ENCODE data around the gene NUDT22.

Gene NUDT22

GRCh38 chr11:64232182-64232966, 6.3 kb downstream of the NUDT22 start:
- Histone ChIP-seq H3K4me1 (ENCODE audit: control insufficient read depth, insufficient read depth, low read length) (peaks cover 36% of the 10 kb centered on the region), H3K36me3 (ENCODE audit: insufficient read depth, low read length) (peaks cover 10% of the 10 kb centered on the region), H3K27me3 (ENCODE audit: control insufficient read depth, insufficient read depth, low read length) (no peaks in the 10 kb centered on the region), H3K9me3 (replicated peaks; ENCODE audit: low read length) (no peaks in the 10 kb centered on the region), H3K4me3 (ENCODE audit: low read length) (no peak overlapping the region), H3K9ac (ENCODE audit: low read depth, low read length) (no peak overlapping the region), H3K4me2 (ENCODE audit: low read length) (peak overlapping the region; percentile 11)

GRCh38 chr11:64232967-64233315, 6.9 kb downstream of the NUDT22 start:
- no peak overlapping the region for H3K9ac ChIP-seq (ENCODE audit: low read depth, low read length)
- H3K36me3 ChIP-seq (ENCODE audit: insufficient read depth, low read length) = peaks cover 10% of the 10 kb centered on the region
- no peaks in the 10 kb centered on the region for H3K27me3 ChIP-seq (ENCODE audit: control insufficient read depth, insufficient read depth, low read length)
- H3K4me3 ChIP-seq (ENCODE audit: low read length) = no peak overlapping the region
- peaks cover 33% of the 10 kb centered on the region for H3K4me1 ChIP-seq (ENCODE audit: control insufficient read depth, insufficient read depth, low read length)
- H3K9me3 ChIP-seq (replicated peaks; ENCODE audit: low read length) = no peaks in the 10 kb centered on the region
- H3K4me2 ChIP-seq (ENCODE audit: low read length) = peak overlapping the region; percentile 11

- Histone ChIP-seq H3K4me2 (ENCODE audit: low read length) (peak within 1 kb of the TSS; percentile 95), H3K4me1 (ENCODE audit: control insufficient read depth, insufficient read depth, low read length) (peaks cover 33% of the 10 kb centered on the region), H3K9ac (ENCODE audit: low read depth, low read length) (peak within 1 kb of the TSS; percentile 66), H3K9me3 (replicated peaks; ENCODE audit: low read length) (no peaks in the 10 kb centered on the region), H3K4me3 (ENCODE audit: low read length) (peak within 1 kb of the TSS; percentile 85), H3K27me3 (ENCODE audit: control insufficient read depth, insufficient read depth, low read length) (no peaks in the 10 kb centered on the region), H3K36me3 (ENCODE audit: insufficient read depth, low read length) (peaks cover 15% of the 10 kb centered on the region)
Observed at GRCh38 chr11:64233913-64234586, 8.0 kb downstream of the NUDT22 start, which contains the start of gene VEGFB. TSS of gene VEGFB (plus strand) at chr11:64234584. CDS start at chr11:64234834, 250 bp downstream.

GRCh38 chr11:64234647-64235379, 8.7 kb downstream of the NUDT22 start:
- Histone ChIP-seq H3K36me3 (ENCODE audit: insufficient read depth, low read length) (peaks cover 13% of the 10 kb centered on the region), H3K27me3 (ENCODE audit: control insufficient read depth, insufficient read depth, low read length) (no peaks in the 10 kb centered on the region), H3K4me3 (ENCODE audit: low read length) (peak overlapping the region; percentile 85), H3K9ac (ENCODE audit: low read depth, low read length) (peak overlapping the region; percentile 62), H3K9me3 (replicated peaks; ENCODE audit: low read length) (no peaks in the 10 kb centered on the region), H3K4me2 (ENCODE audit: low read length) (peak overlapping the region; percentile 95), H3K4me1 (ENCODE audit: control insufficient read depth, insufficient read depth, low read length) (peaks cover 26% of the 10 kb centered on the region)

- peak overlapping the region; percentile 85 for H3K4me3 ChIP-seq (ENCODE audit: low read length)
- H3K4me1 ChIP-seq (ENCODE audit: control insufficient read depth, insufficient read depth, low read length) = peaks cover 28% of the 10 kb centered on the region
- H3K4me2 ChIP-seq (ENCODE audit: low read length) = peak overlapping the region; percentile 95
- H3K9me3 ChIP-seq (replicated peaks; ENCODE audit: low read length) = no peaks in the 10 kb centered on the region
- peaks cover 13% of the 10 kb centered on the region for H3K36me3 ChIP-seq (ENCODE audit: insufficient read depth, low read length)
- H3K9ac ChIP-seq (ENCODE audit: low read depth, low read length) = peak overlapping the region; percentile 62
- H3K27me3 ChIP-seq (ENCODE audit: control insufficient read depth, insufficient read depth, low read length) = no peaks in the 10 kb centered on the region
Observed at GRCh38 chr11:64235437-64236161, 9.5 kb downstream of the NUDT22 start.

- Histone ChIP-seq H3K27me3 (ENCODE audit: control insufficient read depth, insufficient read depth, low read length) (no peaks in the 10 kb centered on the region), H3K9me3 (replicated peaks; ENCODE audit: low read length) (no peaks in the 10 kb centered on the region), H3K9ac (ENCODE audit: low read depth, low read length) (no peak overlapping the region), H3K36me3 (ENCODE audit: insufficient read depth, low read length) (peaks cover 13% of the 10 kb centered on the region), H3K4me3 (ENCODE audit: low read length) (no peak overlapping the region), H3K4me1 (ENCODE audit: control insufficient read depth, insufficient read depth, low read length) (peaks cover 29% of the 10 kb centered on the region), H3K4me2 (ENCODE audit: low read length) (no peak overlapping the region)
Observed at GRCh38 chr11:64237484-64237951, 11.4 kb downstream of the NUDT22 start.

GRCh38 chr11:64238076-64238475, 12.0 kb downstream of the NUDT22 start:
- Histone ChIP-seq H3K4me3 (ENCODE audit: low read length) (no peak overlapping the region), H3K36me3 (ENCODE audit: insufficient read depth, low read length) (peaks cover 15% of the 10 kb centered on the region), H3K9me3 (replicated peaks; ENCODE audit: low read length) (no peaks in the 10 kb centered on the region), H3K9ac (ENCODE audit: low read depth, low read length) (no peak overlapping the region), H3K4me1 (ENCODE audit: control insufficient read depth, insufficient read depth, low read length) (peaks cover 35% of the 10 kb centered on the region), H3K27me3 (ENCODE audit: control insufficient read depth, insufficient read depth, low read length) (no peaks in the 10 kb centered on the region), H3K4me2 (ENCODE audit: low read length) (no peak overlapping the region)

- H3K4me3 ChIP-seq (ENCODE audit: low read length) = no peak overlapping the region
- H3K9ac ChIP-seq (ENCODE audit: low read depth, low read length) = no peak overlapping the region
- H3K27me3 ChIP-seq (ENCODE audit: control insufficient read depth, insufficient read depth, low read length) = no peaks in the 10 kb centered on the region
- no peaks in the 10 kb centered on the region for H3K9me3 ChIP-seq (replicated peaks; ENCODE audit: low read length)
- peaks cover 38% of the 10 kb centered on the region for H3K4me1 ChIP-seq (ENCODE audit: control insufficient read depth, insufficient read depth, low read length)
- peaks cover 22% of the 10 kb centered on the region for H3K36me3 ChIP-seq (ENCODE audit: insufficient read depth, low read length)
- no peak overlapping the region for H3K4me2 ChIP-seq (ENCODE audit: low read length)
Observed at GRCh38 chr11:64238999-64239398, 12.9 kb downstream of the NUDT22 start.

- H3K4me3 ChIP-seq (ENCODE audit: low read length) = peak overlapping the region; percentile 89
- H3K4me2 ChIP-seq (ENCODE audit: low read length) = peak overlapping the region; percentile 89
- no peaks in the 10 kb centered on the region for H3K9me3 ChIP-seq (replicated peaks; ENCODE audit: low read length)
- peaks cover 27% of the 10 kb centered on the region for H3K36me3 ChIP-seq (ENCODE audit: insufficient read depth, low read length)
- H3K4me1 ChIP-seq (ENCODE audit: control insufficient read depth, insufficient read depth, low read length) = peaks cover 43% of the 10 kb centered on the region
- H3K27me3 ChIP-seq (ENCODE audit: control insufficient read depth, insufficient read depth, low read length) = no peaks in the 10 kb centered on the region
- H3K9ac ChIP-seq (ENCODE audit: low read depth, low read length) = peak overlapping the region; percentile 88
Observed at GRCh38 chr11:64239662-64240434, 13.8 kb downstream of the NUDT22 start.

- Histone ChIP-seq H3K4me1 (ENCODE audit: control insufficient read depth, insufficient read depth, low read length) (peaks cover 40% of the 10 kb centered on the region), H3K36me3 (ENCODE audit: insufficient read depth, low read length) (peaks cover 29% of the 10 kb centered on the region)
Observed at GRCh38 chr11:64240435-64241240, 14.6 kb downstream of the NUDT22 start, which contains the start of gene FKBP2. TSS of gene FKBP2 (plus strand) at chr11:64241095. CDS start at chr11:64242388, 1,293 bp downstream.

More at GRCh38 chr11:64240435-64241240, 14.6 kb downstream of the NUDT22 start, which contains the start of gene FKBP2:
- peak within 1 kb of the TSS; percentile 100 for H3K4me3 ChIP-seq (ENCODE audit: low read length)
- peak within 1 kb of the TSS; percentile 97 for H3K9ac ChIP-seq (ENCODE audit: low read depth, low read length)
- peak within 1 kb of the TSS; percentile 89 for H3K4me2 ChIP-seq (ENCODE audit: low read length)
- H3K9me3 ChIP-seq (replicated peaks; ENCODE audit: low read length) = no peaks in the 10 kb centered on the region
- no peaks in the 10 kb centered on the region for H3K27me3 ChIP-seq (ENCODE audit: control insufficient read depth, insufficient read depth, low read length)
